CD4-positive, alpha-beta T cell treated with Interleukin-15 for 1 hour (primary cell): ENCODE data around the gene EPHB1.

Experiments
- DNase-seq: peaks from one replicate; pipeline ENCODE4 v3.0.0-alpha.2; 2020

Gene EPHB1

DNA sequence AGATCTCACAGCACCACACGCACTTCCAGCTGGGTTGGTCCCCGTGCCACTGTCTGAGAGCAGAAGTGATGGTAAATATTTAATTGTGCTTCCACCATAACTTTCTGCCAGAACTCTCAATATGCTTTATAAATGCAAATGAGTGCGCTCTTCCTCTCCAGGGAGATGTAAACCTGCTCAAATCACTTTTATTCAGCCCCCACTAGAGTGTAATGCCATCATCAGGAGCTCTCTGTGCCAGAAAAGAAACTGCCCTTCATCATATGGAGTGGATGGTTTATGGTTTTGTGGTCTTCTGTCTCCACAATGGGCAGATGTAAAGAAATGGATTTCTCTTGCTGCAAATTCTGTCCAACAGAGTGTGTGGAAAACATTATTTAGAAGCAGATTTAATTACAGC, 127.0 kb downstream of the EPHB1 start:
- DNase-seq: no peak

DNA sequence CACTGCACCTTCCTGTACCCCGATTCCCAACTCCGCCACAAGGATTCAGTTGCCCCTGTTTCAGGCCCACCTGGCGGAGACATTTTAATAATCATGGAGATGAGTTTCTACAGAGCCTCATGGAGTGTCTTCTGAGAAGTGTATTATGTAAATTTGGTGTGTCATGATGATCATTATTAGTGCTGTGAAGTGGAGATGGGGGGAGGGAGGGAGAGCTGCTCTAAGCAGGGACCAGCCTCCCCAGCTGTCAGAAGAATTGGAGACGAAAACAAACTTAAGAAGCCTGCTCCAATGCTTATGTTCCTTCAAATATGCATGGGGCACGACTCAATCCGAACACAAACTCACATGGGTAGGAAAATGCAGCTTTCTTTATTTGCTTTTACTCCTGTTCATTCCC, 127.8 kb downstream of the EPHB1 start:
- DNase-seq: no peak

DNA sequence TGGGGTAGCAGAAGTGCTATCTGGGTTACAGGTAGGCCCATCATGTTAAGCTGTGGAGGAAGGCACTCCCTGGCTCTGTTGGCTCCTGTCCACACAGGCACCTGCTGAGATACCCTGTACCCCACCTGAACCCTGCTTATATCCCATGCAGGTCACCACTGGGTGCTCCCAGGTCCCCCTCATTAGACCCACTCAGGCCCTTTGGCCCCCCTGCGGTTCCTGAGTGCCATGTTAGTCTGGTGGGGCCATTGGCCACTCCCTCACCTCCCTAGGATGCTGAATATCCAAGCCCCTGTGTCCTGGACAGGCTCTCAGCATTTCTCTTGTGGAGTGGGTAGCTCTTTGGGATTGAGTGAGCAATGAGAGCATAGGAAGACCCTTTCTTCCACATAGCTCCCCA, 128.2 kb downstream of the EPHB1 start:
- no peak for DNase-seq

DNA sequence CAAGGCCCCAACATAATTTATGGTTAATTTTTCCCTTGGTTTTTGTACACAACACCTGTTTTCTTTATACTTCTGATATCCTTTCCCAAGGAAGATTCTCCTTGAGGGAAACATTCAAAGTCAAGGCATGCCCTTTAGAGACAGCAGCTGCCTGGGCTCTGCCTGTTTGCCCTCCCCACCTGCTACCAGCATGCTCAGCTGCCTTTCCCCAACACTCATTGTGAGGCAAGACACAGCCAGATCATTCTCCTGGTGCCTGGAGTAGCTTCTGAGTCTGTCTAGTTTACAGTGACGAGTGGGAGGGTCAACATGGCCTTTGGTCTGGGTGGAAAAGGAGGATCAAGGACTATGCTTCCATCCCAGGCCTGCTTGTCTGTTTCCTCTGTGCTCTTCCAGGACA, 132.5 kb downstream of the EPHB1 start:
- no peak for DNase-seq

DNA sequence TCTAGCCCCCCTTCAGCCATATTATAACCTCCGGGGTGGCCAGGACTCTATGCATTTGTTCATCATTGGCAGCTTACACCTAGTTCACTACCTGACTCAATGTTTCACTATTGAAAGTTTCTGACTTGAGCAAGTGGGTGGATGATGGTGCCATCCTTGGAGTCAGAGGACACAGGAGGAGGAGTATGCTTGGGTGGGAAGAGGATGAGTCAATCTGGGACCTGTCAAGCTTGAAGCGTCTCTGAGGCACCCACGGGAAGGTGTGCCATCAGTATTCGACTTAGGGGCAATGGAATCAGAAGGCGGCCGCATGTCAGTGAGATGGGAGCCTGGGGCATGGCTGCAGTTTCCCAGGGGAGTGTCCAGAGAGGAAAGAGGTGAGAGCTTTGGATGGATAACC, 133.3 kb downstream of the EPHB1 start:
- DNase-seq: no peak

DNA sequence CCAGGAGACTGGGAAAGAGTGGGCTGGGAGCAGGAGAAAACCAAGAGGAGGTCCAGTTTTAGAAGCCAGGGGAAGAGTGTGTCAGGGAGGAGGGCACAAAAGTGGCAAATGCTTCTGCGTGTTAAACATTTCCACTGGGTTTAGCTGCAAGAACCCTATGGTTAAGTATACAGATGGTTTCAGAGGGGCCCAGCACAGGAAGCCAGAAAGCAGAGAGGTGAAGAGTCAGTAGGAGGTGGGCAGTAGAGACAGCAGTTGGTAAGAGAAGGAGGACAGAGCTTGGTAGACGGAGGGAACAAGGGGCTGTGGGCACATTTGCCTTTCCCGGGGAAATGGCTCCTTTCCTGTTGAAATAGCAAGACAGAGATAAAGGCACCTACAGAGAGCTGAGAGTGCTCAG, 133.8 kb downstream of the EPHB1 start:
- no peak for DNase-seq

DNA sequence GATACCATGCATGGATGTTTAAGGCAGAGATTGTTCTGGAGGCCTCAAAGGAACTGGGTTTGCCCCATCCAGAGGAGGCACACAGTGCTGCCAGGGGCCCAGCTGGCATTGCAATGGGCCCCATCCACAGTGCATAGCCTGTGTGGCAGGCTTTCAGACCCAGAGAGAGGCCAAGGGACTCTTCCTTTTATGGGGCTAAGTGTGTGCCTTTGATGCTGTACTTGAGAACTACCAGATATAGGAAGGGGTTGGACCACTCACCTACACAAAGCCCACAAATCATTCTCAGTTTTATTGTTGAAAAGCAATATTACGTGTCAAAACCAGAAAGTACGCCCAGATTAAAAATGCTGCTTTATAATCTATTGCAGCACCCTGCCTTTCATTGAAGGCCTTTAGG, 134.9 kb downstream of the EPHB1 start:
- no peak for DNase-seq

DNA sequence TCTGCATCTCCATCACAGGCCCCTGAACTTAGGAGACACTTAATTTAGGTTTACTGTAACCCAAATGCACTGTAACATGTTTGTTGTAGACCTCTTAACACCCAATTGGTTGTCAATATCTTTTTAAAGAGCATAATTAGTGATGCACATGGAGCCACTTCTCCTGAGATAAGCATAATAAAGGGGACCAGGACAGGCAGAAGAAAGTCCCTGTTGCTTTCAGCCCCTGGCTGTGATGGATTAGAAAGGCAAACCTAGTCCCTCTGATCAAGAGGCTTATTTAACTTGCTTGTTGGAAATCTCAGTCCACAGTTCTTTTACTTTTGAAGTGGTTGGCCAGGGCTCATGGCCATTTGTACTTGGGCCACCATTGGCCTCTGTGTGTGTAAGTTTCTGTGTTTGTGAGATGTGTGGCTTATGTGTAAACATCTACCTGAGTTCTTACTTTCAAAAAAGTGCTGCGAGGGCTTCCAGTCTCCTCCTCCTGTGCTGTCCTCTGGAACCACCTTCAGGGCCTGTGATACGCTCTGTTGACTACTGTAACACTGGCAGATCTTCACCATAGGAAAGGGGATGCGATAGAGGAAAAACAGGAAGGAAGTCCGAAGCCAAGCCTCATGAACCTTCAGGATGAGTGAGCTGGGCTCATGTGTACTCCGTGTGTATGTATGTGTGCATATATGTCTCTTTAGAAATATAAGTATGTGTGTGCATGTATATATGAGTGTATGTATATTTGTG, 136.2 kb downstream of the EPHB1 start:
- no peak for DNase-seq

DNA sequence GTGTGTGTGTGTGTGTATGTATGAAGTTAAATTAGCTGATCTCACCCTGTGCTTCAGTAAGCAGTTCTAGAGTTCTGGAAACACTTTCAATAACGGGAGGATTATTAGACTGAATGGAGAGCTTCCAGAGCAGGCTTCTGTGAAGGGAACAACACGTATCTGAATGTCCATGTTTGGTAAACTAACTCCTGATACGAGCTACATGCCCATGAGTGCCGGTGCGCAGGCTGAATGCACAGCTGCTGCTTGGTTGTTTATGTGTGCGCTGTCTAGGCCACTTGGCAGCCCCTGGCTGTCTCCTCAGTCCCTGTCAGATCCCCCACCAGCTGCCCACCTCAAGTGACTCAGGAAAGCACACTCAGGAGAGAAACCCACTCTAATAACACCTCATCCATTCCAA, 137.0 kb downstream of the EPHB1 start:
- DNase-seq: no peak

DNA sequence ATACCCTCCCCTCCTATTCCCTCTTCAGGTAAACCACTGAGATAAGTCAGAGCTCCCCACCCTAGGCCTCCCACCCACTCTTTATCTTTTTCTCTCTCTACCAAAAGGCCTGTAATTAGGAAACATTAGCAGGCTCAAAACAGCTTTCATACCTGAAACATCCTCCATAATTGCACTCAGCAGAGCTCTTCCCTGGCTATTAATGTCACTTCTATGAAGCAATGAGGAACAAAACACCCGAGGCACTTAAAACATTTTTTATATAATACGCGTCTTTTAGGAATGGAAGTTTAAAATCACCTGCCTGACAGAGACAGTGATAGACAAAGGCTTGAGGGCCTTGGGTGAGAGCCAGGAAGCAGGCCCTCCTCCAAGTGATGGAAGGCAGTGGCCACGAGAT, 138.9 kb downstream of the EPHB1 start:
- no peak for DNase-seq

DNA sequence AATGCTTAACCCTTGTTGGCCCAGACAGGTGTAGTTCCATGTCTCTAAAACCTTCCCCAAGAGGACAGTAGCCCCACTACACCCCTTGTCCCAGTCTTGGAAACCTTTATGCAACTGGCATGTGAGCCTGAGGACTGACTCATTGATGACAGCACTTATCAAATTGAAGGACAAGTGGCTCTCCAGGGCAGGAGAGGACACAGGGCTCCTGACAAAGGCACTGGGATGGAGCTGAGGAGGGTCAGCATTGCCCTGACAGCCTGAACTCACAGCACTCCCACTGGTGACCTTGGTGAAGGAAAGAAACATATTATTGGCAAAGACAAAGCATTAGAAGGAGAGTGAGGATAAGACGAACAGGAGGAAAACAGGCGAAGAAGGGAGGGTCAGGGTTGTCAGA, 139.9 kb downstream of the EPHB1 start:
- DNase-seq: no peak

DNA sequence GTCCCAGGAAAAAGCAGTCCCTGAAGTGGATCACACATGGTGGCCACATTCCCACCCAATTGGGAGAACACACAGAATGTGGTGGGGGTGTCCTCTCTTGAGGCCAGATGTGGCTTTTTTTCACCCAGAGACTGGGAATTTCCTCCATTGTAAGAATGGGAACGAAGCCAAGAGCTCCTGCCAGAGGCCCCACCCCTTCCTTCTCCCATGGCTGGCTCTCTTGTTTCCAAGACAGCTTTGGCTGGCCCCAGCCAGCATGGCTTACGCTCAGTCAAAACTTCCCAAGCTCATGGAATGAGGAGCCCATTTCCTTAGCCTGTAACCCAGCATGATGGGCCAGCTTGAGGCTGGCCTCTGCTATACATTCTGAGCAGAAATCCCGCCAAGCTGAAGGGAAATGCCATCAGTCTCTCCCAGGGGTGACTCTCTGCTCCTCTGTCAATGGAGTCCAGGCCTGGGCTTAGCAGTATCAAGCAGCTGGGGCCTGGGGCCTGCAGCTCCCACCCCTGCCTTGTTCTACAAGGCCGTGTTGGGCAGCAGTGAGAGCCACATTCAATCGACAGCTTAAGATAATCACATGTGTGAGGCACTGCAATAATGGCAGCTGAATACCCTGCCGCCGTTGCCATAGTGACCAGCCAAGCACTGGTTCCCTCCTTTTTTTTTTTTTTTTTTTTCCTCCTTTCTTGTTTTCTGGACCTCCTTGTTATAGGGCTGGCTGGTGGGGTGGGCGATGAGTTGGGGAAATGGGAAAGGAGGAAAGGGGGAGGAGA, 142.4 kb downstream of the EPHB1 start:
- DNase-seq: no peak

DNA sequence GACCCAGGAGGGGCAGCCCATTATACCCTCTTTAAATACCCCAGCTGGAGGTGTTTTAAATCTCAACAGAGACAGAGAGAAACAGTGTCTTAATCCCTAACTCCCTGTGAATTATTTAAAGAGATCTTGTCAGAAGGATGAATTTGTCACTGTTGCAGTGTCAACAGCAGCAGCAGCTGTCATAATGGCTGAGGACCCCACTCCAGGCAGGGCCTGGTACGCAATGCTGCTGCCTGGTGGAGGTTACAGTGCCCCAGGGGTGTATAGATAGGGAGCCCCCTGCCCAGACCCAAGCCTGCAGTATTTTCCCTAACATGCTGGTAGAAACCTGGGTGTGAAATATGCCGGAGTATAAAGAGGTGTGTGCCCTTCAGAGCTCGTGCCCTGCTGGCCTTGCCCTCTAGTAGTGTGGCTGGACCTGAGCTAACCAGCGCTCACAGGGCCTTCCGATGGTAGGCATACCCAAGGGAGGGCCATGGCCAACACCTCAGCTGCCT, 143.0 kb downstream of the EPHB1 start:
- no peak for DNase-seq

DNA sequence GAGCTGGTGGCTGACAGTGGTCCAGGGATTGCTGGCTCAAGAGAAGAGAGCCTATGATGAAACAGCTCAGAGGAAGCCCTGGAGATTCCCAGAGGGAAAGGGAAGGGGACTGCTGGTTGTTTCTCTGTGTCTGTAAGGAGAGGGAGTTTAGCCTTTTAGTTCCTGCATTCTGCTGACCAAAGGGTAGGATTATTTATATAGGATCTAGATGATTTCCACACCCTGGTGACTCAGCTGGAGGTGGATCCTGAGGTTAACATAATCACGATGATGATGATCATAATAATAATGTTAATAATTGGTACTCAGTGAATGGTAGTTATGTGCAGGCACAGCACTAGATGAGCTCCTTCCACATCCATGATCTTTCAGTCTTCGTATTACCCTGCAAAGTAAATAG, 144.9 kb downstream of the EPHB1 start:
- no peak for DNase-seq

DNA sequence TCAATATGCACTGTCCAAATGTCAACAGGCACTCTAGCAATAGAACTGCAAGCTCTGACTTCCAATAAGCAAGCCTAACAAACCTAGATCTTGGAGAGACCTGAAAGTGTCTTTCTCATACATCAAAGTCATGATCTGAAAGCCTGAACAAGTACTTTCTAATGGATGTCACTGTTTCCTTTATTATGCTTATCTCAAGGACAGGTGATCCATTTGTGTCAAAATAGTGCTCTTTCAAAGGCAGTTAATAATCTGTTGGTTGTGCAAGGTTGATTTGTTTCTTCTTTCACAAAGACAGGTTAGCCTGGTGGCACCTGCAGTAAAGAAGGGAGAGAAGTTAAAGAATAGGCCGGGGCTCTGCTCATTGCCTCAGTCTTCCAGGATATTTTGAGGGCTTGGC, 146.8 kb downstream of the EPHB1 start:
- no peak for DNase-seq

DNA sequence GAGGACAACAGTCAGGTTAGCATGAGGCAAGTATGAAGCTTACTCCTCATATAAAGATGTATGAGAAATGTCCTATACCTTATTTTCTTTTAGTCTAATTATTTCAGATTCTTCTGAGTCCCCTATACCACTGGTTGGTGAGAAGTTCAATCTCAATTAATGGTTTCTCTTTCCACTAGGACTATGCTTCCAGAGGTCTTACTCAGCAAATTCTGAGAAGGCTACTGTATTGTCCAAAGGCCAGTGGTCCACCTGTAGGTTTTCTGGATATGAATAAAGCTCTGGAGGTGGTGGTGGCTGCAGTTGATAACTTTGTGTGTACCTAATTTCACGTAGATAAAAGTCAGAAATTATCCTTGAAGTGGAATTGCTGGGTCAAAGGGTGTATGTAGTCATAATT, 149.4 kb downstream of the EPHB1 start:
- no peak for DNase-seq

DNA sequence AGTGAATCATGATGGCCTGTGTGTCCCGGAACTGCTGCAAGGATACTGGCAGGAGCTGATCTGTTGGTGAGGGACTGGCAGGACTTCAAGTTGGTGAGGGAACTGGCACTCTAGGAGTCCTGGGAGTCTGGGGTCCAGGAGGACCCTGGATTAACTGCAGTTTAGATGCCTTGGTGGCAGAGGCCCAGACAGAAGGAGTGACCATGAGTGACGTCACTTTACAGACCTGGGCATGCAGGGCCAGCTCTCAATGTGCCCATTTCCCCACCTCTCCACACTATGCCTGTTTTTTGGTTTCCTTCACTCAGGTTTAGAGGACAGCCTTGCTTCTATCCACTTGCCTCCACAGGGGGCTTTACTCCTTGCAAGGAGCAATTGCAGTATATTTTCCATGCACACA, 154.1 kb downstream of the EPHB1 start:
- no peak for DNase-seq

DNA sequence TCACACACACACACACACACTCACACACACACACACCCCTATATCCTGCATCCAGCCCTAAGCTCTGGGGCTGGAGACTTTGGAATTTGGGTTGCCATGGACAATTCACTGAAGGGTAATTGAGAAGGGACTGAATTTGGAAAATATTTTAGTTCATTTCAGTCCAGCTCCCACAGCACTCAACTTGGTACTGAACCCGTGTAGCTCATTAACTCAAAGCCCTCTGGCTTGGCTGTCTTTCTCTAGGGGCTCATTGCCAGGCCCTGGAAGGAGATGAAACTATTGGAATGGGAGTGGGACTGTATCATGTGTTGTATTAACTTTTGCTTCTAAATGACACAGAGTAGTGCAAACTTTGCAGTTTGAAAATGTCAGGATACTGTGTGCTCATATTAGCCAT, 157.3 kb downstream of the EPHB1 start:
- no peak for DNase-seq

DNA sequence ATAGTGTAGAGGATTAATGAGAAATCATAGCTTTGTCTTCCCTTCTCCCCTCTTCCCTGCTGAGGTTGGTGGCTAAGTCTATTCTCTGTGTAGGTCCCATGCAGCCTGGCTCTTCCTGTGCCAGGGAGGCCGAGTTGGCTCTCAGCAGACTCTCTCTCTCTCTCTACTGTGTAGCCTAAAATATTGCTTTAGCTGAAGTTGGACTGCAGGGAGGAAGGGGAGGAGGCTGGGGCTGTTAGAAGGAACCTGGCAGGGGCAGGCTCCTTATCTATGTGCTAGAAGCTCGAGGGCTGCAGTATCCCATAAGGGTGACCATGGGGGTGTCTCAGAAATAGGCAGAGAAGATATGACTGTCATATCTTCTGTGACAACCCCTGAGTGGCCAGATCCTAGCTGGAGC, 160.8 kb downstream of the EPHB1 start:
- no peak for DNase-seq

DNA sequence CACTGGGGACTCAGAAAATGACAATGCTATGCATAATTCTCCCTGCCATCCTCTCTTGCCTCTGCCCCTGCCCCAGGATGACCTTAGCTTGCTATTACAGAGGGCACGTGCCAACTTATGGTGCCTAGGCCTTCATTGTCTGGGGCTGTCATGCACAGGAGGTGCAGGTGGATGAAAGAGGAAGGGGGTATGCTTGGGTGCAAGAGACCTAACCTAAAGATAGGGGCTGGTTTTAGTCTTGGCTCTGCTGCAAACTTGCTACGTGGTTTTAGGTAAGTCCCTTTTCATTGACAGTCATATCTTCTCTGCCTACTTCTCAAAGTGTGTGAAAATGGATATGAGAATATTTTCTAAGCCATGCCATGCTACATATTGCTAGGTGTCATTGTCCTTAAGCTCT, 161.3 kb downstream of the EPHB1 start:
- no peak for DNase-seq

DNA sequence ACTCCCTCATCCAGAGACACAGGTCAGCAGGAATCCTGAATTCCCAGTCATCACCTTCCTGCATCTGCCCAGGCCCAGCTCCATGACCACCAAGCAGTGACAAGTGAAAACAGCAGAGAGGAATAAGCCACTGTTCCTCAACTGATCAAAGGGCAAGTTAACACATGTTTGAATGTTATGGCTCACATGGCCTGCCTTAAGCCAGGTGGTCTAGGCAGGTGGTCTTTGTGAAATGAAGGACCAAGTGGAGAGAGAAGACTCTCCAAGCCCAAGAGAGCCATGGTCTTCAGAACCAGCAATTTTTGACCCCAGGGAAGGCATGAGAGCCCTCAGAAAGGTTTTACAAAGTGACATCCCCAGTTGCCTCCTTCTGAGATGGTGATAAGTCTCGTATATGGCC, 161.8 kb downstream of the EPHB1 start:
- DNase-seq: no peak

DNA sequence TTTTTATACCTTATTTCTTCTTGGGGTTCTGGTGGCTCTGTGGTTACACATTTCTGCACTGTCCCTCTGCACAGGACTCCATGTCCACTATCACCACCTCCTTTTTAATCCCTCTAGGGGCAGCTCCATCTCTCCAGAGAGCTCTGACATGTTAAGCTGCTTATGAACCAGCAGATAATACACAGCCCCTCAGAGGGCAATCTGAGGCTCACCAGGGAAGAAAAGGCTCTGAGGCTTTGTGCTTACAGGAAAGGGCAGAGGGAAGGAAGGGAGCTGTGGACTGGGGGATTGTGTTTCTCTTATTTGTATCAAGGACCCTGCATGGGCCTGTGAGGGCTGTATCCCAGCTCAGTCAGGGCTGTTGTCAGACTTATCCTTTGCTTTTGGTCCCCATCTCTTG, 164.5 kb downstream of the EPHB1 start:
- no peak for DNase-seq

DNA sequence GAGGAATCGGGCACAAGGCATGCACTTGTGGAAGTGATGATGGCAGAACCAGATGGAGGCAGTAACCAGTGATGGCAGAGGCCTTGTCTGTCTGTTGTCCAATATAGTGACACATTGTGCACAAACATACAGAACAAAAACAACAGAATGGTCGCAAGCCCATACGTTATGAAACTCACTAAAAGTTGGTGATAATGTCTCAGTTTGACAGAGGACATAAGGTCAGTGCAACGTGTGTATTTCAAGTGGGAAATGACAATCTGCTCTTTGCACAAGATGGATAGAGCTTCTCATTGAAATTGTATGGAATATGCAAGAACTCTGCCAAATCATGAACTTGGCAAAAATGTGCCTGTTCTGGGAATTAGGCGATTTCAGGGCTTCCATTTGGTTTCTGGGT, 169.2 kb downstream of the EPHB1 start:
- DNase-seq: no peak

DNA sequence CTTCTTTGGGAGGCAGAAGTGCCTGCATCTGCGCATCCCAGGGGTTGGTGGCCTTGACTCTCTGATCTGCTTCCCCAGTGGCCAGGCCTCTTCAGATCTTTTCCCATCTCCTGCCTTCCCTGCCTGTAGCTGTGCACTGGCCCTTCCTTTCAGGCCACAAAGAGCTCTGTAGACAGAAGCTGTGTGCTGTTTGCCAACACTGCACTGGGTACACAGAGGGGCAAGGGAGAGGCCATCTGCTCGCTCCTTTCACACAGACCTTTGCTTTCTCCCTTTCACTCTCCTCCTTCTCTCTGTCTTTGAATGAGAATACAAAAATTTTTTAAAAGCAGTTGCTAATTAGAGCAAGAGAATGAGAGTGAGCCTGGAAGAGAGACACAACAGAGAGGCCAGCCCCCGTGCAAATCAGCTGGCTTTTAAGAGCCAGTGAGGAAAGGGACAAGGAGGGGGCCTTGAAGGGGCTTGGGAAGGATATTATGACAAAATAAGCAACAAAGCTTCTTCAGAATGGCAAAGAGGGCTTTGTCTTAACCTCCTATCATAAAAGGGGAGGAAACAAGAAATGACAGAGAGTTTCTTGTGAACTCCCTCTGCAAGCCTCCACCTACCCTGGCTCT, 170.9 kb downstream of the EPHB1 start:
- DNase-seq: no peak
